ENCODE results near the gene CCNF.
A peak's percentile ranks its signal among the peaks of the same experiment; 100 is the strongest.
"Not testable (repeated sequence)": the region's sequence is repeated elsewhere in the genome, so short reads cannot be mapped to it uniquely, and the experiment has no call there.

Gene CCNF

GRCh38 chr16:2429034-2429770, at the start of gene CCNF:
Gene CCNF (plus strand): TSS chr16:2429447. CDS start chr16:2429482, 35 bp downstream.
- ATAC-seq = peak; percentile 96 to 97

- no peak for ATAC-seq
These were observed 45.7 kb upstream of the CCNF start for GRCh38 chr16:2383501-2383900.

- no peak for ATAC-seq
These were observed 44.8 kb upstream of the CCNF start for GRCh38 chr16:2384426-2384825.

- ATAC-seq = no peak
These were observed 43.9 kb upstream of the CCNF start for GRCh38 chr16:2385190-2385836.

GRCh38 chr16:2385982-2386381, 43.3 kb upstream of the CCNF start:
- ATAC-seq = not testable (repeated sequence)

GRCh38 chr16:2386990-2387389, 42.3 kb upstream of the CCNF start:
- ATAC-seq = no peak

- ATAC-seq = no peak
These were observed 40.9 kb upstream of the CCNF start for GRCh38 chr16:2388139-2388874.

GRCh38 chr16:2388875-2389433, 40.3 kb upstream of the CCNF start:
- no peak for ATAC-seq

GRCh38 chr16:2392025-2392424, 37.2 kb upstream of the CCNF start:
- ATAC-seq = no peak

GRCh38 chr16:2398520-2398919, 30.7 kb upstream of the CCNF start:
- no peak for ATAC-seq

- ATAC-seq = no peak
These were observed 25.1 kb upstream of the CCNF start for GRCh38 chr16:2404099-2404498.

GRCh38 chr16:2415085-2415484, 14.2 kb upstream of the CCNF start:
- no peak for ATAC-seq

GRCh38 chr16:2420035-2420434, 9.2 kb upstream of the CCNF start:
- no peak for ATAC-seq

GRCh38 chr16:2422123-2422867, 7.0 kb upstream of the CCNF start:
- no peak for ATAC-seq

GRCh38 chr16:2424061-2425007, 4.9 kb upstream of the CCNF start:
- ATAC-seq = no peak

GRCh38 chr16:2425008-2425518, 4.2 kb upstream of the CCNF start:
- no peak for ATAC-seq

GRCh38 chr16:2425825-2426430, 3.3 kb upstream of the CCNF start:
- ATAC-seq = no peak

GRCh38 chr16:2426941-2427361, 2.3 kb upstream of the CCNF start:
- no peak for ATAC-seq

- ATAC-seq = no peak
These were observed 1.7 kb upstream of the CCNF start for GRCh38 chr16:2427526-2427925.

- no peak for ATAC-seq
These were observed 1.0 kb upstream of the CCNF start for GRCh38 chr16:2428051-2428783.
